ENCODE data around the gene NTM. TPM values are rescaled to one million over a fixed set of nuclear protein-coding genes. Genes with fewer than 3 reads are reported as not detected.

Gene NTM
- polyA plus RNA-seq, 1 donor (not counting 4 experiments of a cell fraction or from before 2014, with no cell fraction given), result 47.9 TPM

- H4K20me1 ChIP-seq (ENCODE audit: control insufficient read depth, extremely low read depth, insufficient read depth, low read length), result no peaks in the 10 kb centered on the region
- dilution Hi-C loops (cut with MboI; ENCODE audit: extremely low pct_ligation_motif_present, low sequenced_read_pairs), result no loop called here
- no peak overlapping the region for H3K27ac ChIP-seq (ENCODE audit: control insufficient read depth, insufficient read depth, low read length)
- H3K9me3 ChIP-seq (ENCODE audit: control insufficient read depth, low read depth, low read length), result no peaks in the 10 kb centered on the region
- H3K79me2 ChIP-seq (ENCODE audit: control insufficient read depth, insufficient read depth, low read length), result no peaks in the 10 kb centered on the region
- no peaks in the 10 kb centered on the region for H3K4me1 ChIP-seq (ENCODE audit: control insufficient read depth, extremely low read depth, insufficient read depth, low read length)
- no peak for TF ChIP-seq EZH2 (IDR thresholded peaks at IDR 0.05; ENCODE audit: low read length)
- no peak for TF ChIP-seq CTCF (optimal IDR thresholded peaks at IDR 0.05 in 1 of 3, IDR thresholded peaks at IDR 0.05 in 1 of 3, conservative IDR thresholded peaks at IDR 0.05 in 1 of 3; ENCODE audit: extremely low read depth in 1 of 3, insufficient read depth in 2 of 3, low read length in 3 of 3)
- no peak overlapping the region for H3K4me2 ChIP-seq (ENCODE audit: control insufficient read depth, extremely low read depth, insufficient read depth, low read depth, low read length)
- no peaks in the 10 kb centered on the region for H3K9me1 ChIP-seq (ENCODE audit: control insufficient read depth, extremely low read depth, insufficient read depth, low read length)
- no peak overlapping the region for H3K4me3 ChIP-seq (ENCODE audit: control insufficient read depth in 2 of 3, extremely low read depth in 1 of 3, insufficient read depth in 2 of 3, low read depth in 1 of 3, low read length in 3 of 3)
- DNase-seq (ENCODE audit: low read depth, low spot score) (no peak), FAIRE-seq (no peak)
- no peaks in the 10 kb centered on the region for H3K36me3 ChIP-seq (ENCODE audit: control insufficient read depth in 2 of 2, extremely low read depth in 1 of 2, insufficient read depth in 2 of 2, low read length in 2 of 2)
- H2AFZ ChIP-seq (ENCODE audit: control insufficient read depth, low read length), result no peak overlapping the region
- H3K9ac ChIP-seq (ENCODE audit: control insufficient read depth, extremely low read depth, insufficient read depth, low read length), result no peak overlapping the region
- H3K27me3 ChIP-seq (ENCODE audit: control insufficient read depth, extremely low read depth, insufficient read depth, low read length), result no peaks in the 10 kb centered on the region
Measured at GRCh38 chr11:131704682-131705081, 334.3 kb downstream of the NTM start.

- Histone ChIP-seq H3K36me3 (ENCODE audit: control insufficient read depth in 2 of 2, extremely low read depth in 1 of 2, insufficient read depth in 2 of 2, low read length in 2 of 2) (no peaks in the 10 kb centered on the region), H3K4me2 (ENCODE audit: control insufficient read depth, extremely low read depth, insufficient read depth, low read depth, low read length) (no peak overlapping the region), H2AFZ (ENCODE audit: control insufficient read depth, low read length) (no peak overlapping the region), H3K4me1 (ENCODE audit: control insufficient read depth, extremely low read depth, insufficient read depth, low read length) (no peaks in the 10 kb centered on the region), H4K20me1 (ENCODE audit: control insufficient read depth, extremely low read depth, insufficient read depth, low read length) (no peaks in the 10 kb centered on the region), H3K79me2 (ENCODE audit: control insufficient read depth, insufficient read depth, low read length) (no peaks in the 10 kb centered on the region), H3K9me1 (ENCODE audit: control insufficient read depth, extremely low read depth, insufficient read depth, low read length) (no peaks in the 10 kb centered on the region), H3K4me3 (ENCODE audit: control insufficient read depth in 2 of 3, extremely low read depth in 1 of 3, insufficient read depth in 2 of 3, low read depth in 1 of 3, low read length in 3 of 3) (no peak overlapping the region), H3K9ac (ENCODE audit: control insufficient read depth, extremely low read depth, insufficient read depth, low read length) (no peak overlapping the region), H3K9me3 (ENCODE audit: control insufficient read depth, low read depth, low read length) (no peaks in the 10 kb centered on the region), H3K27ac (ENCODE audit: control insufficient read depth, insufficient read depth, low read length) (no peak overlapping the region), H3K27me3 (ENCODE audit: control insufficient read depth, extremely low read depth, insufficient read depth, low read length) (no peaks in the 10 kb centered on the region)
- TF ChIP-seq EZH2 (IDR thresholded peaks at IDR 0.05; ENCODE audit: low read length) (no peak), CTCF (optimal IDR thresholded peaks at IDR 0.05 in 1 of 3, IDR thresholded peaks at IDR 0.05 in 1 of 3, conservative IDR thresholded peaks at IDR 0.05 in 1 of 3; ENCODE audit: extremely low read depth in 1 of 3, insufficient read depth in 2 of 3, low read length in 3 of 3) (no peak)
- no peak for FAIRE-seq
- dilution Hi-C loops (cut with MboI; ENCODE audit: extremely low pct_ligation_motif_present, low sequenced_read_pairs), result no loop called here
- DNase-seq (ENCODE audit: low read depth, low spot score), result no peak
Measured at GRCh38 chr11:131710511-131710910, 340.1 kb downstream of the NTM start.
